GM21390 (cell line): ENCODE results near the gene C12orf76.
"Not testable (repeated sequence)": the region's sequence is repeated elsewhere in the genome, so short reads cannot be mapped to it uniquely, and the experiment has no call there.

Experiments
- ATAC-seq: cut with Tn5 transposase; IDR thresholded peaks from one replicate; pipeline ENCODE4 v1.9.1; 2021; ENCODE audit not compliant: unreplicated experiment

C12orf76 gene

DNA sequence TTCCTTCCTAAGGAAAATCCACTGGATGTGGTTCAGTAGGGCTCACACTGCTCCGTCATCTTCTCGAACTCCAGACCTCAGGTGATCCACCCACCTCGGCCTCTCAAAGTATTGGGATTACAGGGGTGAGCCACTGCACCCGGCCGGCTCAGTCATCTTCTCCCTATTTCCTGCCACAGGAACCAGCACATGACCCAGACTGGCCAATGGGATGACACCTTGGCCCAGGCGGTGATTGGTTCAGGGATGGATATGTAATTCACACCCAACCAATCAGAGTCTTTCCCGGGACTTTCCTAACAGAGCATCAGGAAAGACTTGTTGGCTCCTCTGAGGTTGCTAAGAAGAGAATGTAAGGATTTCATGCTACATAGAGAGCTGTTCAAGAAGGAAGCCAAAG, 19.2 kb upstream of the C12orf76 start:
- ATAC-seq, result no peak

DNA sequence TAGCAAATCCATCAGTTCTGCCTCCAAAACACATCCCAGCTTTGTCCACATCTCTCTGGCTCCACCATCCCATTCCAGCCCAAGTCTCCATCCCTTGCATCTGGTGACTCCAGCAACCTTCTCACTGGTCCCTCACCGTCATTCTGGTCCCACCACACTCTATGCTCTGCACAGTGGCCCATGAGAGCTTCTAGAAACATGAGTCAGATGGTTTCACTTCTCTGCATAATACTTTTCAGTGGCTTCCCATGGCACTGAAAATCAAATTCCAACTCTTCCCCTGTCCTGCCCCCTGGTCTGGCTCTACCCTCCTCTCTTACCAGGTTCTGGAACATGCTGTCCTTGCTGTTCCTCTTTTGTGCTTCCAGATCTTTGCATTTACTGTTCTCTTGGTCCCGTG, 17.2 kb upstream of the C12orf76 start:
- ATAC-seq, result no peak

DNA sequence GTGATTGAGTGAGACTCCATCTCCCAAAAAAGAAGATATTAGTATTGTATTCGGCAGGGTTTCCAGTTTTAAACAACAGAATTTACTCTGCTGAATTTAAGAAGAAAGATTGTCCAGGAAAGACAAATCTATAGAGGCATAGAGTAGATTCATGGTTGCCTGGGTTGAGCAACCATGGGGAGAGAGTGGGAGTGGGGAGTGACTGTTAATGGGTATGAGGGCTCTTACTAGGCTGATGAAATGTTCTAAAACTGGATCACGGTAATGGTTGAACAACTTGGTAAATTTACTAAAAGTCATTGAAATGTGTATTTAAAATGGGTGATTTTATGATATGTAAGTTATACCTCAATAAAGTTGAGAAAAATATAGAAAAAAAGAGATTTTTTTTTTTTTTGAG, 13.9 kb upstream of the C12orf76 start:
- ATAC-seq, result no peak

DNA sequence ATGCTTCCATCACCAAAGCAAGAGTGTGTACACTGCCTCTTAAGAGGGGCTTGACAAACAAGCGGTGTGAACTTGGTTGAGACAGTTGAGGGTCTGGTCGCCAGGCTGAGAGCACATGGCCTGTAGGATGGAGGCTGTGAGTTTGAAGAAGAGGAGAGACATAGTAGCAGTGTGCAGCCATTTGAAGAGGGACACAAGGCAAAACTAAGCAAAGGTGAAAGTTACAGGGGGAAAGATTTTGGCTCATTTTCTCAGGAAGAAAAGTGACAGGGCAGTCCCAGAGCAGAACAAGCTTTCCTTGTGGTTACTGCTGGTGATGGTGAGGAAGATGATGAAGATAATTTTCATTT, 11.3 kb upstream of the C12orf76 start:
- ATAC-seq, result no peak

DNA sequence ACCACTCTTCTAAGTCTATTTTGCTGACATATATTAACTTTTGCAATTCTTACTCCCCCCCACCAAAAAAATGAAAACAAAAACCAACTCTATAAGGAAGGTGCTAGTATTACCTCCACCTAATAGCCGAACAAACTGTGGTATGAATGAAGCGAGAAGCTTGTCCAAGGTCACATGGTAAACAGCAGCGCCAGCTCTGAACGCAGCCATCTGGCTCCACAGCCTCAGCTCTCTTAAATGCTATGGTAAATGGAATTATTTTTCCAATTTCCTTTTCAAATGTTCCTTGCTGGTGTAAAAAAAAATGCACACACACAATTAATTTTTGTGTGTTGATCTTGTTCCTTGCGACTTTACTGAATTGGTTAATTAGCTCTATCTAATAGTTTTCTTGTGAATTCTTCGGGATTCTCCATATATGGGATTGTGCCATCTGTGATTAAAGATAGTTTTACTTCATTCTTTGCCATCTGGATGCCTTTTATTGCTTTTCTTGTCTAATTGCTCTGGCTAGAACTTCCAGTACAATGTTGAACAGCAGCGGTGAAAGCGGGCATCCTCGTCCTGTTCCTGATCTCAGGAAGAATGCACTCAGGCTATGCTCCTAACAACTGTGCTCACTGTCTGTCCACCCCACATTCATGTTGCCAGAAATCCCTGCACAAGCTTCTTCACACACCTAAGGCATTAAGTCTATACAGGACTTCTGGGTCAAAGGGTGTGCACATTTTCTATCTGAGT, 10.7 kb upstream of the C12orf76 start:
- ATAC-seq, result no peak

DNA sequence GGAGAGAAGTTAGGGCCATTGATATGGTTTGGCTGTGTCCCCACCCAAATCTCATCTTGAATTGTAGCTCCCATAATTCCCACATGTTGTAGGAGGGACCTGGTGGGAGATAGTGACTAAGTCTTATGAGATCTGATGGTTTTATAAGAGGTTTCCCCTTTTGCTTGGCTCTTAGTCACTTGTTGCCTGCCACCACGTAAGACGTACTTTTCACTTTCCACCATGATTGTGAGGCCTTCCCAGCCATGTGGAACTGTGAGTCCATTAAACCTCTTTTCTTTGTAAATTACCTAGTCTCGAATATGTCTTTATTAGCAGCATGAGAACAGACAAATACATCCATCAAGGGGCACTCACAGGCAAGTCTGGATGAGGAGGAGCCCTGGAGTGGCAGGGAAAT, 8.3 kb upstream of the C12orf76 start:
- not testable (repeated sequence) for ATAC-seq

DNA sequence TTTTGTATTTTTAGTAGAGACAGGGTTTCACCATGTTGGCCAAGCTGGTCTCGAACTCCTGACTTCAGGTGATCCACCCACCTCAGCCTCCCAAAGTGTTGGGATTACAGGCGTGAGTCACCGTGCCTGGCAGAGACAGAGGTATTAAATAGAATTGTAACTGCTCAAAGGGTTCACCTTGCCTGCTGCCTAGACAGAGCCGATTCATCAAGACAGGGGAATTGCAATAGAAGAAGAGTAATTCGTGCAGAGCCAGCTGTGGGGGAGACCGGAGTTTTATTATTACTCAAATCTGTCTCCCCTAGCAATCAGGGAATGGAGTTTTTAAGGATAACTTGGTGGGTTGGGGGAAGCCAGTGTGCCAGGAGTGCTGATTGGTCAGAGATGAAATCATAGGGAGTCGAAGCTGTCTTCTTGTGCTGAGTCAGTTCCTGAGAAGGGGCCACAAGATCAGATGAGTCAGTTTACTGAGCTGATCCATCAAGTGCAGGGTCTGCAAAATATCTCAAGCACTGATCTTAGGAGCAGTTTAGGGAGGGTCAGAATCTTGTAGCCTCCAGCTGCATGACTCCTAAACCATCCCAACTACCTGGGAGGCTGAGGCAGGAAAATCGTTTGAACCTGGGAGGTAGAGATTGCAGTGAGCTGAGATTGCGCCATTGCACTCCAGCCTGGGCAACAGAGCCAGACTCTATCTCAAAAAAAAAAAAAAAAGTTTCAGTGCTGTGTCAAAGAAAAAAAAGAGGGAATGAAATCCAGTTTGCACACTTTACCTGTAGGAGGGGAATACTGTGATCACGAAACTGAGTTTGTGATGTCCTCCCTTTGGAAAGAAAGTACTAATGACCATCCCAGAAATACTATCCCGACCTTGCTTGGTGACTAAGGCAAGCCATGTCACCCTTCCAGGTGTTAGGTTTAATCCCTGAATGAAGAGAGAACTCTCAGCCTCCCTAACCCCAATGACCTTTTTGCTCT, 7.3 kb upstream of the C12orf76 start:
- ATAC-seq, result not testable (repeated sequence)

DNA sequence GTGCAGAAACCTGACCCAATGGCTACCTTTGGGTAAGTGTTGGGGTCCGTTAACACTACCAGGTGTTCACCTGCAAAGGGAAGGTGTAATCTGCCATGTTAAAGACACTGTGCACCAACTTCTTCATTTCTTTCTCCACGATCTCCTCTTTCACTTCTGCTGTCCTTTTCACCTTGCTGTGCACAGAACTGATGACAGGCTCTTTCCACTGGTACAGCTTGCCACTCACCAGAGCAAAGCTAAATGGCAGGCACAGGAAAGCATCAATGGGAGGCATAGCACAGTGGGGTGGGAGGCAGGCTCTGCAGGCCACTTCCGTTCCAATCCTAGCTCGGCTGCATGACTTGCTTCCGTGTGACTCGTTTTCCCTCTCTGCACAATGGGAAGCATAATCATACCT, 2.6 kb upstream of the C12orf76 start:
- no peak for ATAC-seq

DNA sequence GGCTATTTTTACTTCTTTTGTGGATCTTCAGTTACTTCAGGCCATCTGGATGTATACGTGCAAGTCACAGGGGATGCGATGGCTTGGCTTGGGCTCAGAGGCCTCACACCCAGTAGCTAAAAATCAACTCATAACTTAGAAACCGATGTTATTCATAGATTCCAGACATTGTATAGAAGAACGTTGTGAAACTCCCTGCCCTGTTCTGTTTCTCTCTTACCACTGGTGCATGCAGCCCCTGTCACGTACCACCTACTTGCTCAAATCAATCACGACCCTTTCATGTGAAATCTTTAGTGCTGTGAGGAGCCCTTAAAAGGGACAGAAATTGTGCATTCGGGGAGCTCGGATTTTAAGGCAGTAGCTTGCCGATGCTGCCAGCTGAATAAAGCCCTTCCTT, 1.3 kb upstream of the C12orf76 start:
- ATAC-seq, result not testable (repeated sequence)

DNA sequence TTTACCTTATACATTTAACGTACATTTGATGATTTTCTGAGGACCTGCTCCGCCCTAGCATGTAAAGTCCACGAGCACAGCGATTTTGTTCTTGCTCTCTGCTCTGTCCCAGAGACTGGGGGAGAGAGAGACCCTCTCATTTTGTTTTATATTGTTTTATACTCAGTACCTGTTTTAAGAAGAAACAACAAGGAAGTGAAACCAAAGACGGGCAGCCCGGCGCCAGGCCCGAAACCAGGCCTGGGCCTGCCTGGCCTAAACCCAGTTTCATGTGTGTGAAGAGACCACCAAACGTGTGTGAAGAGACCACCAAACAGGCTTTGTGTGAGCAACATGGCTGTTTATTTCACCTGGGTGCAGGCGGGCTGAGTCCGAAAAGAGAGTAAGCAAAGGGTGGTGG, 712 bp upstream of the C12orf76 start:
- not testable (repeated sequence) for ATAC-seq

DNA sequence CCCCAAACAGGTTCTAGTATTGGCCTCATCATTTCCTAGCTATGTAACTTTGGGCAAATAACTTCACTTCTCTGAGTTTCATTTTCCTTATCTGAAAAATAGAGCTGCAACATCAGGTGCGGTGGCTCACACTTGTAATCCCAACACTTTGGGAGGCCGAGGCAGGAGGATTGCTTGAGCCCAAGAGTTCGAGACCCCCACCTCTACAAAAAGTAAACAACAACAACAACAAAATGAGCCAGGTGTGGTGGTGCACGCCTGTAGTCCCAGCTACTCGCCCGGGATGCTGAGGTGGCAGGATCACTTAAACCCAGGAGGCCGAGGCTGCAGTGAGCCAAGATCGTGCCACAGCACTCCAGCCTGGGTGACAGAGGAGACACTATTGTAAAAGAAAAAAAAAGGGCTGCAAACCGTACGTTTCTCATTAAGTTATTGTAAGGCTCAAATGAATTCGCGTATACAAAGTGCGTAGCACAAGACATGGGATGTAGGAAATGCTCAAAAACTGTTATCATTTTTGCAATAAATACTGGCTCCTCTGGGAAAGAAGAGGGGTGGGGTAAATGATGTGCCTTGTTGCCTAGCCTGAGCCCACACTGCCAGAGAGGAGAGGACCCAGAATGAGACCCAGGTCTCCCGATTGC, 903 bp downstream of the C12orf76 start:
- ATAC-seq, result no peak

DNA sequence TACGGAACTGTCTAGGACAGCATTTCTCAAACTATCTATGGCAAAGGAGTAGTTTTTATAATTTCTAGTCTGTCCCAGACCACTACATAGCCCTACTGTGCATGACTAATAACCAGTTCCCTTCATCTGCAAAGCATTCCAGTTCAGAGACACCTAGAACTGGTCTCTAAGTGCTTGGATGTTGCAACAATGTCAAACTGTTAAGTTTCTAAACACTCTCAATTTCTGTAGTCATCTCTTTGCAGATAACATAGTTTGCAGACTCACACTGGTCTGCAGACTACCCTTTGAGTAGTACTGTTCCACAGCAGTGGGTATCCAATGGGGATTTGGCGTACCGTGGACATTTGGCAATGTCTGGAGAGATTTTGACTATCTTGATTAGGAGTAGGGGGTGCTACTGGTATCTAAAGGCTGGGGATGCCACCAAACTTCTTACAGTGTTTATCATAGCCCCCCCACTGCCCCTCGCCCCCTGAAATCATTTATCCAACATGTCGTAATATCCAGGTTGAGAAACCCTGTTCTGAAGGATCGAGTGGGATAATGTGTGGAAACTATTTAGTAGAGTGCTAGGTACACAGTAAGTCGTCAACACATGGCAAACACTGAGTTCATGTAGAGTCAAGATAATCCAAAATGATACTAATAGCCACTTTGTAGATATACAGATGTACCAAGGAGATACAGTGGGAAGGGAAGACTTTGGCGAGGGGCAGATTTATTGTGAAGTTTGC, 1.7 kb downstream of the C12orf76 start:
- no peak for ATAC-seq

DNA sequence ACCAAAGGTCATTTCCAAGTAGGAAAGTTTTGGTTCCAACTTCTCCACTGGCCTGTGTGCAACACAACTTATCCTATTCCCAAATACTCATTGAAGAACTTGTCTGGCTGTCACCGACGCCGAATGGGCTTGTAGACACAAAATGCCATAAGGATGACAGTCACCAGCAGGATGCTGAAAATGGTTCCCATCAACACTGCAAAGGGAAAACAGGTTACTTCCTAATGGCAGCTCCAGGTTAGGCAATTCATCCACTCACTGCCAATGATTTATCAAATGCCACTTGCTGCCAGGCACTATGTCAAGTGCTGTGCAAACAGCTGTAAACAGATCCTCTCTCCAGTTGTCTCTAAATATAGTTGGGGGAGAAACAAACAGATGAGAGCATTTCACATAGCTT, 6.1 kb downstream of the C12orf76 start:
- no peak for ATAC-seq

DNA sequence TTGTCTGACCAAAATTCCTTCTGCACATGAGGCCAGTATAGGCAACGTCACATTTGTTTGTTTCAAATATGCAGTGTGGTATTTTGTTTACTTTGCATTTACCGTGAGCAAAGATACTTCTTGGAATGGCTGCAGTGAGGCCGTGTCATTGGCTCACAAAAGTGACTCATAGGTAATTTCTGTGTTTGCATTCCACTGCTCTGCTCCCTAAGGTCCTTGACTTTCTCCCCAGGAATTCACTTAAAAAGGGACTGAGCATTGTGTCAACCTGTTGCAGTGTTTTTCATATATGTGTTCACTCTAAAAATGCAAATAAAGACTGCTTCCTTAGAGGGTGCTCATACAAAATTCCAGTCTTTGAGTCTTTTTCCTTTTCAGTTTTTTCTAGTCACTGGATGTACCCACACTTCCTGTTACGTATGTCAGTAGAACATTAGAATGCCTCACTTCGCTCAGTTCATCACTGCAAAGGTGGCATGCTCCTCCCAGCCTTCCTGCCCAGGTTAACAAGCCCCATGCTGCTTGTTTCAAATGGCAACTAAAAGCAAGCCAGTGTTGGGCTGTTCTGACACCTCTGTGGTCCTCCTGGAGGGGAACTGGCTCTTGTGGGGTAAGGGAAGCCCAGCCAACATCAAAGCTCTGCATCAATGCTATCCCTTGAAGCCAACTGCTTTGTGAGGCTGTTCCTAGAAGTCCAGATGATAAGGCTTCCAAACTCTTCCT, 9.1 kb downstream of the C12orf76 start:
- no peak for ATAC-seq

DNA sequence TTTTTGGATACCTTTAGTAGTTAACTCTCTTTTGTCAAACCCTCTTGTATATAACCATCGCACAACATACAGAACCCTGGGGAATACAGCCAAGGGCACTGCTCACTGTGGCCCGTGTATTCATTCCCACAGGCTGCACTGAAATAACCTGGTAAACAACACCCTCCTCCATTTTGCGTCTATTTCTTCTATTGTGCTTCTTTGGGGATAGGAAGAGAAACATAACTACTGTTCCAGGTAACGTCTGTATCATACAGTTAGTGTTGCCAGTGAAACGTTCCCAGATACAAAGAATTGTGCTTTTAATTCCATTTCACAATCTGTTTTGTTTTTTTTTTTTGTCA, 9.6 kb downstream of the C12orf76 start:
- ATAC-seq, result no peak

DNA sequence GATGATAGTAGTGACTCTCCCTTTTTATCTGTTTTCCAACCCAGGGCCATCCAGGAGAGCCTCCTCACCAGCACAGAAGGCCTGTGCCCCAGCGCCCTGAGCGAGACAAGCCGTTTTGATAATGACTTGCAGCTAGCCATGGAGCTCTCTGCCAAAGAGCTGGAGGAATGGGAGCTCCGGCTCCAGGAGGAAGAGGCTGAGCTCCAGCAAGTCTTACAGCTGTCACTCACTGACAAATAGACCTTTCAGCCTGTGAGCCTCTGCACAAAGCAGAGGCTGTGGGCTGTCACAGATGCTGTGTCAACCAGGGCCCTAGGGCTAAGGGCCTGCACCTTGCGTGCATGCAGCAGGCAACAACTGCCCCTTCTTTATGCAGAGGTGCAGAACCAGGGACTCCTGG, 11.0 kb downstream of the C12orf76 start:
- no peak for ATAC-seq

DNA sequence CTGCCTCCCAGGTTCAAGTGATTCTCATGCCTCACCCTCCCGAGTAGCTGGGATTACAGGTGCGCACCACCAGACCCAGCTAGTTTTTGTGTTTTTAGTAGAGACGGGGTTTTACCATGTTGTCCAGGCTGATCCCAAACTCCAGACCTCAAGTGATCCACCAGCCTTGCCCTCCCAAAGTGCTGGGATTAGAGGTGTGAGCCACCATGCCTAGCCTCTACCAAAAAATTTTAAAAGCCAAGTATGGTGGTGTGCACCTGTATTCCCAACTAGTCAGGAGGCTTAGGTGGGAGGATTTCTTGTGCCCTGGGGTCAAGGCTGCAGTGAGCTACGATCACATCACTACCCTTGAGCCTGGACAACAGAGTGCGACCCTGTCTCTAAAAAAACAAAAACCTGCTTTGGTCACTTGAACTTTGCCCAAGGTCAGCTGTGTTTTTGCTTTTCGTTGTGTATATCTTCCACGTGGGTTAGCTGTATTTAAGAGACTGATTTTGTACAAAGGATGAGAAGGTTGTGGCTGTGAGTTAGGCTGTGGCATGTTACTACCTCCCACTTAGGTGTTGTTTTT, 12.7 kb downstream of the C12orf76 start:
- ATAC-seq, result no peak

DNA sequence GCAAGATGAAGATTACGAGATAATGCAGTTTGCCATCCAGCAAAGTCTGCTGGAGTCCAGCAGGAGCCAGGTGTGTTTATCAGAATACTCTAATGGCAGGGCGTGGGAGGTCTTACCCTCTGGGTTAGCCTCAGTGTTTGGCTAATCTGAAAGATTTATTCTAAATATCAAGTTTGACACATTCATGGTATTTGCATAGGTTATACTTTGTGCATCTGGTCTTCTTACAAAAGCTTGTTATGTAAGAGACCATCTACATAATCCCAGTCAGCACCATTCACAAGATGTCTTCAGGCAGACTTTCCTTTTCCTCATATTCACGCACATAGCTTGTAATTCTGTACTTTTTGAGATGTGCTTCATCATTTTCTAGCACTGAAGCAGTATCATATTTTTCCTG, 14.4 kb downstream of the C12orf76 start:
- no peak for ATAC-seq

DNA sequence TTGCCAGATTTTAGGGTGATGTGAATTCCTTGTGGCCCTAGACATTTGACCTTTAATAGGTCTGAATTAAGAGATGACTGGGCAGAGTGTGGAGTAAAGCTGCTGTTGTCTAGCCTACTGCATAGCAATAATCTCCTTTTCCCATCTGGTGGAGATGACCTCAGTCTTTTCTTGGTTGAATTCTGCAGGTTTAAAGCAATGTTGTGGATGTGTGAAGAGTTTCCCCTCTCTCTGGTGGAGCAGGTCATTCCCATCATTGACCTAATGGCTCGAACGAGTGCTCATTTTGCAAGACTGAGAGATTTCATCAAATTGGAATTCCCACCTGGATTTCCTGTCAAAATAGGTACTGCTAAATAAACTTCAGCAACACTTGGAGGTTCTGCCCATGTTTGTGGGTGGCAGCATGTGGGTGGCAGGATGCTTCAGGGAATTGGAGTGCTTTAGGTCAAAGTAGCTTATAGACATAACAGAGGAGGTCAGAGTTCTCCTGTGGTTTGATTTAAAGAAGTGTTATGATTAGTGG, 19.0 kb downstream of the C12orf76 start:
- ATAC-seq, result no peak

DNA sequence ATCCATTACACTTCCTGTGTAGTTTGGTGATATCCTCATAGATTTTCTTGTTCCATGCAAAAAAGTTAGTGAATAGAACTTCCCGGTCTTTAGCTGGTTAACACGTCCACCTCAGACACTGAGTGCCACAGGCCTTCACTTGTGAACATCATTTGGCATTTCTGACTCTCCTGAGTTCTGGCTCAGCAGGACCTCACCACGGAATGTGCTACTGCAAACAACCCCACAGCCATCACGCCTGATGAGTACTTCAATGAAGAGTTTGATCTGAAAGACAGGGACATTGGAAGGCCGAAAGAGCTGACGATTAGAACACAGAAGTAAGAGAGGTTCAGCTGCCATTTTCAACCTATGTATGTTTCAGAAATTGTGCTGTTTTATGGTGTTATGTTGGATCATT, 20.0 kb downstream of the C12orf76 start:
- ATAC-seq, result no peak
